K562 (cell line): ENCODE data around the gene LRRC8E. TPM values are rescaled to one million over a fixed set of nuclear protein-coding genes. Genes with fewer than 3 reads are reported as not detected.

Experiments used
- ATF1 ChIP-seq, 2 experiments: fragments of 450-650 bp in 1 of 2; IDR thresholded peaks; 2 replicates each; pipeline ENCODE4 v1.6.1; 2016; ENCODE audit warnings: missing compliant biosample characterization in 1 of 2, missing genetic modification characterization in 1 of 2
- BRD4 ChIP-seq: fragments of 200-600 bp; sonication (generic); IDR thresholded peaks from 2 replicates; pipeline ENCODE4 v1.6.1; 2017; ENCODE audit warnings: inconsistent platforms
- DEAF1 ChIP-seq: fragments of 450-650 bp; formaldehyde crosslinking; IDR thresholded peaks from 2 replicates; pipeline ENCODE4 v1.4.0; 2020; ENCODE audit warnings: mild to moderate bottlenecking, moderate library complexity
- GTF3C2 ChIP-seq: IDR thresholded peaks from 3 replicates; pipeline ENCODE4 v1.6.1; 2011; ENCODE audit warnings: borderline replicate concordance, mild to moderate bottlenecking, moderate library complexity; ENCODE audit not compliant: insufficient read length; ENCODE audit errors: extremely low read depth
- MITF ChIP-seq: IDR thresholded peaks from 2 replicates; pipeline ENCODE4 v1.6.1; 2014; ENCODE audit warnings: antibody characterized with exemption
- MYC ChIP-seq, 2 experiments: fragments of 250-450 bp in 1 of 2; sonication (Bioruptor Pico) in 1 of 2; IDR thresholded peaks; 2 replicates each; pipeline versions ENCODE4 v1.5.1 to v1.6.1; 2012 to 2021; ENCODE audit warnings: low read depth in 2 of 2, borderline replicate concordance in 1 of 2, improper control_type of control experiment in 1 of 2, low read length in 1 of 2, mild to moderate bottlenecking in 1 of 2, moderate library complexity in 1 of 2
- NCOA6 ChIP-seq: fragments of 450-650 bp; IDR thresholded peaks from 2 replicates; pipeline ENCODE4 v1.6.1; 2017; ENCODE audit warnings: mild to moderate bottlenecking
- RERE ChIP-seq: sonication (generic); formaldehyde crosslinking; IDR thresholded peaks from 2 replicates; pipeline ENCODE4 v1.8.0; 2023; ENCODE audit warnings: missing genetic modification reagents, mild to moderate bottlenecking, borderline replicate concordance
- SMARCA5 ChIP-seq: fragments of 450-650 bp; IDR thresholded peaks from 2 replicates; pipeline ENCODE4 v1.6.1; 2016
- SMARCE1 ChIP-seq: fragments of 450-650 bp; IDR thresholded peaks from 2 replicates; pipeline ENCODE4 v1.7.1; 2016; ENCODE audit warnings: mild to moderate bottlenecking
- SREBF2 ChIP-seq: sonication (generic); formaldehyde crosslinking; IDR thresholded peaks from 2 replicates; pipeline ENCODE4 v1.4.0; 2020; ENCODE audit warnings: mild to moderate bottlenecking, missing genetic modification reagents
- TBL1XR1 ChIP-seq, 2 experiments: IDR thresholded peaks; 2 replicates each; pipeline ENCODE4 v1.6.1; 2012; ENCODE audit warnings: improper control_type of control experiment in 2 of 2, low read length in 2 of 2, mild to moderate bottlenecking in 1 of 2
- TCF7L2 ChIP-seq: fragments of 150-350 bp; IDR thresholded peaks from 2 replicates; pipeline ENCODE4 v1.6.1; 2016; ENCODE audit warnings: low read depth, mild to moderate bottlenecking, low read length, moderate library complexity
- TCFL5 ChIP-seq: fragments of 250-450 bp; sonication (Bioruptor Pico); conservative IDR thresholded peaks from 2 replicates; pipeline ENCODE4 v1.6.1; 2021; ENCODE audit warnings: mild to moderate bottlenecking, moderate library complexity, matching md5 sums
- YBX1 ChIP-seq: fragments of 450-650 bp; IDR thresholded peaks from 2 replicates; pipeline ENCODE4 v1.7.1; 2016; ENCODE audit warnings: mild to moderate bottlenecking
- ZKSCAN3 ChIP-seq: fragments of 250-450 bp; sonication (Bioruptor Pico); IDR thresholded peaks from 2 replicates; pipeline ENCODE4 v1.4.0; 2020
- polyA plus RNA-seq, 8 experiments: library from polyadenylated mRNA; depleted of rRNA in 4 of 8; stranded (reverse) in 5 of 8; unstranded in 3 of 8; fragments of >200 nt; fragmentation: Nextera tagmentation in 2 of 8; fragmentation: Illumina TruSeq in 1 of 8; extraction: Ambion mirVana in 2 of 8; extraction: Trizol in 1 of 8; gene quantifications; 2 replicates each; pipeline versions ENCODE4 v1.2.1 to v1.2.3, GENCODE V29; 2011 to 2014; ENCODE audit warnings: inconsistent platforms in 1 of 8, missing spikeins in 1 of 8
- total RNA-seq, 7 experiments: library from RNA; depleted of rRNA in 6 of 7; stranded (reverse); fragments of >200 nt in 6 of 7; fragmentation: Illumina TruSeq in 2 of 7; extraction: Trizol in 2 of 7; gene quantifications; 2 replicates each; pipeline versions ENCODE4 v1.2.1 to v1.2.3, GENCODE V29; 2011 to 2021; ENCODE audit warnings: low replicate concordance in 1 of 7

LRRC8E gene
- total and polyA plus RNA-seq, 9 of the 15 experiments (the other 6 are each of a cell fraction or from before 2014, with no cell fraction given) = 0.08 to 5.7 (median 3.5) TPM; not detected in 1

- TF ChIP-seq RERE (CRISPR knock-in tag) (no peak), TCF7L2 (no peak), DEAF1 (CRISPR knock-in tag) (peak; percentile 35; the same call in 1 of the 2 replicates), BRD4 (no peak), NCOA6 (no peak), SMARCA5 (peak; percentile 77), SREBF2 (CRISPR knock-in tag) (no peak), ATF1 (CRISPR knock-in tag; IDR thresholded peaks at IDR 0.05) (no peak), ATF1 (tag; IDR thresholded peaks at IDR 0.05) (no peak), TCFL5 (CRISPR knock-in tag) (no peak), GTF3C2 (no peak), TBL1XR1 (IDR thresholded peaks at IDR 0.05; ENCODE audit: low read length in 2 of 2) (0 out of 4 replicates have a peak, but pooled peaks of 1 of the 2 experiments have one; percentile 7), MITF (no peak), SMARCE1 (peak; percentile 43; the same call in 1 of the 2 replicates), ZKSCAN3 (no peak), YBX1 (no peak), MYC (IDR thresholded peaks at IDR 0.05; ENCODE audit: low read depth, low read length) (no peak), MYC (CRISPR knock-in tag; IDR thresholded peaks at IDR 0.05; ENCODE audit: borderline replicate concordance, low read depth) (no peak; the same call in 1 of the 2 replicates)
Observed at GRCh38 chr19:7944177-7944761, 56.0 kb downstream of the LRRC8E start (continued).
